ENCODE data around the gene MRPL28. TPM values are rescaled to one million over a fixed set of nuclear protein-coding genes. Genes with fewer than 3 reads are reported as not detected.

Gene MRPL28
- total RNA-seq, 4 donors from 2014 or later: 55.1 to 70.8 (median 61.6) TPM

- H3K4me3 ChIP-seq (ENCODE audit: low read depth, poor library complexity, severe bottlenecking): no peak overlapping the region
- TF ChIP-seq POLR2A (IDR thresholded peaks at IDR 0.05) (no peak), CTCF (IDR thresholded peaks at IDR 0.05) (no peak)
- 82 to 87% methylated on average over 24 to 27 of the region's 27 CpGs for WGBS, 2 donors
- intact Hi-C loops (cut with DNase I; ENCODE audit: low total_unique reads): no loop called here
- DNase-seq (ENCODE audit: low spot score in 2 of 2): no peak
Measured at GRCh38 chr16:405548-406506, 35.5 kb upstream of the MRPL28 start.

GRCh38 chr16:404971-405486 is 34.7 kb upstream of the MRPL28 start:
- TF ChIP-seq CTCF (IDR thresholded peaks at IDR 0.05): no peak
- no peak for TF ChIP-seq POLR2A (IDR thresholded peaks at IDR 0.05)
- H3K4me3 ChIP-seq (ENCODE audit: low read depth, poor library complexity, severe bottlenecking): no peak overlapping the region
- intact Hi-C loops (cut with DNase I; ENCODE audit: low total_unique reads): no loop called here
- 87 to 89% methylated on average over 9 to 12 of the region's 12 CpGs for WGBS, 2 donors
- no peak for DNase-seq (ENCODE audit: low spot score in 2 of 2)

- DNase-seq (ENCODE audit: low spot score in 2 of 2): peak; percentile 93 to 99
- 1 to 2% methylated on average over 43 to 44 of the region's 91 CpGs for WGBS, 2 donors
- TF ChIP-seq CTCF (IDR thresholded peaks at IDR 0.05) (no peak), POLR2A (IDR thresholded peaks at IDR 0.05) (peak in 1 of 2 donors; percentile 65)
- H3K4me3 ChIP-seq (ENCODE audit: low read depth, poor library complexity, severe bottlenecking): peak within 1 kb of the TSS; percentile 77
- intact Hi-C loops (cut with DNase I; ENCODE audit: low total_unique reads): no loop called here
Measured at GRCh38 chr16:401468-402348, 31.4 kb upstream of the MRPL28 start, which contains the start of gene DECR2. TSS of gene DECR2 (plus strand) at chr16:401885. CDS start at chr16:401964, 79 bp downstream.

- DNase-seq (ENCODE audit: low spot score in 2 of 2): no peak
- WGBS, 2 donors: 57 to 72% methylated on average over 6 to 10 of the region's 10 CpGs
- peak overlapping the region; percentile 77 for H3K4me3 ChIP-seq (ENCODE audit: low read depth, poor library complexity, severe bottlenecking)
- intact Hi-C loops (cut with DNase I; ENCODE audit: low total_unique reads): no loop called here
- TF ChIP-seq POLR2A (IDR thresholded peaks at IDR 0.05) (no peak), CTCF (IDR thresholded peaks at IDR 0.05) (no peak)
Measured at GRCh38 chr16:400061-400591, 29.8 kb upstream of the MRPL28 start.

- 79 to 88% methylated on average over 13 to 22 of the region's 22 CpGs for WGBS, 2 donors
- TF ChIP-seq POLR2A (IDR thresholded peaks at IDR 0.05) (no peak), CTCF (IDR thresholded peaks at IDR 0.05) (no peak)
- no peak for DNase-seq (ENCODE audit: low spot score in 2 of 2)
- no peak overlapping the region for H3K4me3 ChIP-seq (ENCODE audit: low read depth, poor library complexity, severe bottlenecking)
- intact Hi-C loops (cut with DNase I; ENCODE audit: low total_unique reads): no loop called here
Measured at GRCh38 chr16:399340-400019, 29.1 kb upstream of the MRPL28 start.
